Measurements from ENCODE around the gene EFCAB3. TPM values are rescaled to one million over a fixed set of nuclear protein-coding genes. Genes with fewer than 3 reads are reported as not detected.
"Not testable (repeated sequence)": the region's sequence is repeated elsewhere in the genome, so short reads cannot be mapped to it uniquely, and the experiment has no call there.

Gene EFCAB3
- total RNA-seq (not detected), polyA plus RNA-seq (not detected)
- long read RNA-seq, donor 1, result 0 reads
- long read RNA-seq, donor 2, result 0 reads
- long read RNA-seq, donor 3, result 0 reads
- long read RNA-seq, donor 4, result 0 reads

GRCh38 chr17:62380253-62380652 is at the start of gene EFCAB3:
TSS of gene EFCAB3 (plus strand) at chr17:62380553. CDS start at chr17:62382980, 2,427 bp downstream.
- Histone ChIP-seq H3K4me1 (ENCODE audit: control insufficient read depth, insufficient read depth, low read length) (no peaks in the 10 kb centered on the region), H3K9me3 (ENCODE audit: control insufficient read depth, low read length) (no peaks in the 10 kb centered on the region), H3K4me3 (ENCODE audit: low read length) (no peak within 1 kb of the TSS), H3K27me3 (ENCODE audit: control insufficient read depth, insufficient read depth) (no peaks in the 10 kb centered on the region), H3K27ac (ENCODE audit: low read length) (no peak within 1 kb of the TSS)
- WGBS, result 82% methylated on average over 3 of the region's 3 CpGs
- ATAC-seq (no peak), DNase-seq (no peak)
- intact Hi-C loops (cut with DNase I), result no loop called here

- Histone ChIP-seq H3K4me3 (ENCODE audit: low read length) (no peak overlapping the region), H3K9me3 (ENCODE audit: control insufficient read depth, low read length) (peaks cover 1% of the 10 kb centered on the region), H3K27ac (ENCODE audit: low read length) (no peak overlapping the region), H3K27me3 (ENCODE audit: control insufficient read depth, insufficient read depth) (no peaks in the 10 kb centered on the region), H3K4me1 (ENCODE audit: control insufficient read depth, insufficient read depth, low read length) (no peaks in the 10 kb centered on the region)
- intact Hi-C loops (cut with DNase I), result no loop called here
- DNase-seq, result no peak
- ATAC-seq, result no peak
These were observed 43.8 kb upstream of the EFCAB3 start for GRCh38 chr17:62336527-62336926.

DNA sequence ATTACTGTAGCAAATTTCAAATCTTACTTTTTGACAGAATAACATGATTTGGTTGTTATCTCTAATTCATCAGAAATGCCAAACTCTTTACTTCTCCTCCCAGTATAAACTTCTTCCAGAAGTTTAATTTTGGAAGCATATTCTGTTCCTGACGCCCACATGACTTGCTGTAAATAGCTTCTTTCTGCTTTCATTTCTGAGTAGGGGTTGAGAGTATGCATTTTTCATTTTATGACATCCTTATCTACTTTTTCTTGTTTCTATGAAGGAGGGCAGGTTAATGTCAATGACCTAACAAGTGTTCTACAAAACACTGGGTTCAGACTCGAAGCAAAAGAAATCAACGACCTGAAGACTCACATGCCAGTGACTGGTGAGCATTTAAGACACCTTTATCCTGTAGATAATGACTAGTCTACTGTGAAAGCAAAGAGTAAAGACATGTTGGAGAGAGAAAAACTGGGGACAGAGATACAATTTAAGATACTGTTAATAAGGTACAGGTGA is 36.5 kb upstream of the EFCAB3 start:
- DNase-seq (no peak), ATAC-seq (no peak)
- intact Hi-C loops (cut with DNase I), result no loop called here
- Histone ChIP-seq H3K27ac (ENCODE audit: low read length) (no peak overlapping the region), H3K27me3 (ENCODE audit: control insufficient read depth, insufficient read depth) (no peaks in the 10 kb centered on the region), H3K9me3 (ENCODE audit: control insufficient read depth, low read length) (no peaks in the 10 kb centered on the region), H3K4me3 (ENCODE audit: low read length) (no peak overlapping the region), H3K4me1 (ENCODE audit: control insufficient read depth, insufficient read depth, low read length) (no peaks in the 10 kb centered on the region)
- WGBS, result 39% methylated on average over 3 of the region's 3 CpGs

DNA sequence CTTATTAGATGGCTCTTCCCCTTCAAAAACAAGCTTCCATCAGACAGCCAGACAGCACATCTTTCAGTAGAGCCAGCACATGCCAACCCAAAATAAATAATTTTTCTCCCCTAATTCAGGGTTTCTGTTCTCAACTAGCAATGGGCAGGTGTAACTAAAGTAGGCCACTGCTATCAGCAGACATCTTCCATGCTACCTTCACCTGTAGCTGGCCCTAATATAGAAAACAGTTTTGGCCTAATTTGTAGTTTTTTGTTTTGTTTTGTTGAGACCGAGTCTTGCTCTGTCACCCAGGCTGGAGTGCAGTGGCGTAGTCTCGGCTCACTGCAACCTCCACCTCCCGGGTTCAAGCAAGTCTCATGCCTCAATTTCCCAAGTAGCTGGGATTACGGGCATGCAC is 29.2 kb upstream of the EFCAB3 start:
- Histone ChIP-seq H3K27ac (ENCODE audit: low read length) (no peak overlapping the region), H3K9me3 (ENCODE audit: control insufficient read depth, low read length) (no peaks in the 10 kb centered on the region), H3K4me3 (ENCODE audit: low read length) (no peak overlapping the region), H3K4me1 (ENCODE audit: control insufficient read depth, insufficient read depth, low read length) (no peaks in the 10 kb centered on the region), H3K27me3 (ENCODE audit: control insufficient read depth, insufficient read depth) (no peaks in the 10 kb centered on the region)
- no peak for DNase-seq
- WGBS, result 82% methylated on average over 5 of the region's 5 CpGs
- intact Hi-C loops (cut with DNase I), result no loop called here
- ATAC-seq, result no peak

GRCh38 chr17:62366191-62366590 is 14.2 kb upstream of the EFCAB3 start:
- intact Hi-C loops (cut with DNase I), result no loop called here
- DNase-seq (no peak), ATAC-seq (no peak)
- Histone ChIP-seq H3K27me3 (ENCODE audit: control insufficient read depth, insufficient read depth) (no peaks in the 10 kb centered on the region), H3K4me3 (ENCODE audit: low read length) (no peak overlapping the region), H3K27ac (ENCODE audit: low read length) (no peak overlapping the region), H3K4me1 (ENCODE audit: control insufficient read depth, insufficient read depth, low read length) (no peaks in the 10 kb centered on the region), H3K9me3 (ENCODE audit: control insufficient read depth, low read length) (no peaks in the 10 kb centered on the region)
- WGBS, result 66% methylated on average over 2 of the region's 2 CpGs

GRCh38 chr17:62381561-62381960 is 1.2 kb downstream of the EFCAB3 start:
- ATAC-seq, result no peak
- H3K27me3 ChIP-seq (ENCODE audit: control insufficient read depth, insufficient read depth), result no peaks in the 10 kb centered on the region
- H3K4me1 ChIP-seq (ENCODE audit: control insufficient read depth, insufficient read depth, low read length), result no peaks in the 10 kb centered on the region
- no peak overlapping the region for H3K27ac ChIP-seq (ENCODE audit: low read length)
- WGBS, result 84% methylated on average over 18 of the region's 18 CpGs
- DNase-seq, result peak in 1 of 3 donors; percentile 40
- no peak overlapping the region for H3K4me3 ChIP-seq (ENCODE audit: low read length)
- intact Hi-C loops (cut with DNase I), result no loop called here
- H3K9me3 ChIP-seq (ENCODE audit: control insufficient read depth, low read length), result no peaks in the 10 kb centered on the region

DNA sequence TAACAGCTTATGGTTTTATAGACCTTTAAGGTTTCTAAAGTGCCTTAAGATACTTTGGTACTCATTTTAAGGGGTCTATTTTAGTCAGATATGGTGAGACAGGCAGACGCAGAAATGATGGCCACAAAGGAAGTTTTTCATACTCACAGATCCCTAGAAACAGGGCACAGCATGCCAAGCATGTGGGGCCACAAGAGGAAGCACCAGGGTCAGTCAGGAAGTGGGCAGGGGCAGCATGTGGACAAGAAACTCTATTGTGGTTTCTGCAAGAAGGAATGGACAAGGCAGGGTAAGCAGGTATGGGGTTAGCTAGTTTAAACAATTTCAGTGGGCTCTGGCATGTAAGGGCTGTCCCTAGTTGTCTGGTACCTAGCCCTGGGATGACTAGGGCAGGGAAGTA is 8.5 kb downstream of the EFCAB3 start:
- Histone ChIP-seq H3K4me1 (ENCODE audit: control insufficient read depth, insufficient read depth, low read length) (no peaks in the 10 kb centered on the region), H3K27ac (ENCODE audit: low read length) (no peak overlapping the region), H3K9me3 (ENCODE audit: control insufficient read depth, low read length) (no peaks in the 10 kb centered on the region), H3K4me3 (ENCODE audit: low read length) (no peak overlapping the region), H3K27me3 (ENCODE audit: control insufficient read depth, insufficient read depth) (no peaks in the 10 kb centered on the region)
- WGBS, result 58% methylated on average over 1 of the region's 1 CpG
- intact Hi-C loops (cut with DNase I), result no loop called here
- ATAC-seq (no peak), DNase-seq (no peak)

GRCh38 chr17:62392908-62393307 is 12.6 kb downstream of the EFCAB3 start:
- Histone ChIP-seq H3K4me3 (ENCODE audit: low read length) (no peak overlapping the region), H3K9me3 (ENCODE audit: control insufficient read depth, low read length) (no peaks in the 10 kb centered on the region), H3K27ac (ENCODE audit: low read length) (no peak overlapping the region), H3K27me3 (ENCODE audit: control insufficient read depth, insufficient read depth) (no peaks in the 10 kb centered on the region), H3K4me1 (ENCODE audit: control insufficient read depth, insufficient read depth, low read length) (no peaks in the 10 kb centered on the region)
- no peak for DNase-seq
- intact Hi-C loops (cut with DNase I), result no loop called here
- no peak for ATAC-seq
- WGBS, result 74% methylated on average over 1 of the region's 1 CpG

GRCh38 chr17:62398891-62399290 is 18.5 kb downstream of the EFCAB3 start:
- H3K27ac ChIP-seq (ENCODE audit: low read length), result no peak overlapping the region
- ATAC-seq, result no peak
- WGBS, result 91% methylated on average over 1 of the region's 1 CpG
- intact Hi-C loops (cut with DNase I), result no loop called here
- H3K4me1 ChIP-seq (ENCODE audit: control insufficient read depth, insufficient read depth, low read length), result no peaks in the 10 kb centered on the region
- no peak overlapping the region for H3K4me3 ChIP-seq (ENCODE audit: low read length)
- DNase-seq, result no peak
- no peaks in the 10 kb centered on the region for H3K9me3 ChIP-seq (ENCODE audit: control insufficient read depth, low read length)
- no peaks in the 10 kb centered on the region for H3K27me3 ChIP-seq (ENCODE audit: control insufficient read depth, insufficient read depth)

DNA sequence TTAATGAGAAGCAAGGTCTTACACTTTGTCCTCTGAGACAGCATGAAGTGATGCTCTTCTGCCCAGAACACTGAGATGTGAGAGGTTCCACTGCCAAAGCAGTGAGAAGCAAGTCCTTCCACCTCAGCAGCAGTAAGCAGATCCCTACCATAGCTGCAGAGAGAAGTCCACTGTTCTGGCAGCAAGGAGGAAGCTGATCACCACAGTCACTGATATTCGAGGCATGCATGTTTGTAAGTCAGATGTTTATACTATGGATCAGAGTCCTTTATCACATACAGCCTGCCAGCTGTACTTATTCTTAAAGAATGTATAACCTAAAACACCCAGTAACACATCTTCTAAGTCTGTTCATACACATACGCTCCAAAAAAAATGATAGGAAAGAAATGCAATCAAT is 25.1 kb downstream of the EFCAB3 start:
- WGBS, result 56% methylated on average over 2 of the region's 2 CpGs
- Histone ChIP-seq H3K4me3 (ENCODE audit: low read length) (no peak overlapping the region), H3K9me3 (ENCODE audit: control insufficient read depth, low read length) (no peaks in the 10 kb centered on the region), H3K27ac (ENCODE audit: low read length) (no peak overlapping the region), H3K4me1 (ENCODE audit: control insufficient read depth, insufficient read depth, low read length) (no peaks in the 10 kb centered on the region), H3K27me3 (ENCODE audit: control insufficient read depth, insufficient read depth) (no peaks in the 10 kb centered on the region)
- intact Hi-C loops (cut with DNase I), result no loop called here
- ATAC-seq, result no peak
- DNase-seq, result no peak

- H3K27me3 ChIP-seq (ENCODE audit: control insufficient read depth, insufficient read depth); H3K4me3 ChIP-seq (ENCODE audit: low read length); H3K4me1 ChIP-seq (ENCODE audit: control insufficient read depth, insufficient read depth, low read length); DNase-seq; ATAC-seq; H3K27ac ChIP-seq (ENCODE audit: low read length); intact Hi-C loops (cut with DNase I); H3K9me3 ChIP-seq (ENCODE audit: control insufficient read depth, low read length): not testable (repeated sequence)
- 81% methylated on average over 1 of the region's 1 CpG for WGBS
These were observed 32.7 kb downstream of the EFCAB3 start for GRCh38 chr17:62413090-62413489.
